Hematopoietic multipotent progenitor cell treated with erythropoietin and hydrocortisone succinate and interleukin-3 and kit ligand, for 4 days (in vitro differentiated cells): Measurements from ENCODE around the gene TTC21A.

Experiments
- DNase-seq: peaks from one replicate; pipeline ENCODE4 v3.0.0-alpha.2; 2015

The TTC21A gene

DNA sequence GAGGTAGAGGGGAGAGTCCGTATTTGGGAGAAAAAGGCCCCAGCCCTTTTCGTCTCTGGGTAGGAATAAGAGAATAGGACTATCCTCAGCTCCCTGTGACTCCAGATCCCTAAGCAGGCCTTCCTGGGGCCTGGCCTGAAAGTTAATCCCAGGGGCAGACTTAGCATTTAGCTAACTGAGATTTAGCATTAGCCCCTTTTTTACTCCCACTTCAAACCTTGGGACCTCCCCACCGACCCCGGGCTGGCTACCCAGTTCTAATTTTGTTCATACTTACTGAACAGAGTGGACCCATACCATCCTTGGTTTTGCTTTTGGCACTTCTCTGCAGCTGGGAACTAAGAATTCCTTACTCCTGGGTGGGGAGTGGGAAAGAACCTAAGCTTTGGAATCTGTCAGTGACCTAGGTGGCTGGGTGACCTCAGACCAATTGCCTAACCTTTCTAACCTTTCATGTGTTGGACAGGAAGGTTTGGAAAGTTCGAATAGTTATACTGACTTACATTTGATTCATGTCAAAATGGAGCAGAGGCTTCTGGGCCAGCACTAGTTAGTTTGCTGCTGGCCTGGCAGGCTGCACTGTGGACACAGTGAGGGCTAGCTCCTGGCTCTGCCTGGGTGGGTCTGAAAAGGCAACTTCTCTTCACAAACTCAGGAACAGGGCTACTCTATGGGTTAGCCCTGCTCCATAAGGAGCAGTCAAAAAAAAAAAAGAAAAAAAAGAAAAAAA is 11.6 kb downstream of the TTC21A start:
- no peak for DNase-seq

DNA sequence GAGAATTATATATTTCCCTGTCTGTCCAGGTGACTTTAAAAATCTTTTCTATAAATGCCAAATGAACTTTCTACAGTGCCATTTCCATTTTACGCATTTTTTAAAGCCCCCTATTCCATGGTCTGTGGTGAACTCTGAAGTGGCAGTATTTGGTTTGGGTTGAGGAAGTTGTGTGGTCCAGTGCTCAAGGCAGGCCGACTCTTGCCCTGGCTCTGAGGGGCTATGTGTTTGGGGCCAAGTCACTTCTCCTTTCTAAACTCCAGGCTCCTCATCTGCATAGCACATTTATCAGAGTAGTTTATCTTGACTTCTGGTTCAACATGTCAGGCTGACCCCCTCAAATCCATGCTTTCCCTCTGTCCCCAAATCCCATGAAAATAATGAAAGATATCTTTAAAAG is 14.1 kb downstream of the TTC21A start:
- DNase-seq: peak; percentile 66

GRCh38 chr3:39122813-39123212 is 15.3 kb downstream of the TTC21A start:
- DNase-seq: no peak

DNA sequence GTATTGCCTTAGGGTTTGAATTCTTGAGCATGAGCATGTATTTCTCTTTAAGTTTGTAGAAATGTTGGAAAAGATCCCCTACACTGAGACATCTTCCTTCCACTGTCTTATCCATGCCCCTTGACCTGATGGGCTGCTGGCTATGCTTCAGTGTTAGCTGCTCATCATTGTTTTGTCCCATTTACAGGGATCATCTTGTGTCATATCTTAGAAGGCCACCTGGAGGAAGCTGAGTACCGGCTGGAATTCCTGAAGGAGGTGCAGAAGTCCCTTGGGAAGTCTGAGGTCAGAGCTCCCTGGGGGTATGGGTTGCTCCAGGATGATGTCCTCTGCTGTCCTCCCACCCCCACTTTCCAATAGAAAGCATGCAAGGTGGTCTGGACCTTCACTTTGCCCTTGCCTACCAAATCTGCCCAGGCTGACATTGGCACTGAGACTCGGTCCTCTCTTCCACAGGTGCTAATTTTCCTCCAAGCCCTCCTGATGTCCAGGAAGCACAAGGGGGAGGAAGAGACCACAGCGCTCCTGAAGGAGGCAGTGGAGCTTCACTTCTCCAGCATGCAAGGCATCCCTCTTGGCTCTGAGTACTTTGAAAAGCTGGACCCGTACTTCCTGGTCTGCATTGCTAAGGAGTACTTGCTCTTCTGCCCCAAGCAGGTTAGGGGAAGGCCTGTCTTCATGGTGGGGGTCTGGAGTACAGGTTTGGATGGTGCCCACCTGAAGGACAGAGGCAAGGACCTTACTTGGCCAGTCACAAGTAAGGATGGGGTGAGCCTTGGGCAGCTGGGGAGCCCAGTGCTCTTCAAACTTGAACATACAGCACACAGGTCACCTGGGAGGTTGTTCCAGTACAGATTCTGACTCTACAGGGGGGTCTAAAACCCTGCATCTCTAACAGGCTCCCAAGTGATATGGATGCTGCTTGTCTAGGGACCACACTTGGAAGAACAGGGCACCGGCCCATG is 17.7 kb downstream of the TTC21A start:
- DNase-seq: no peak

- no peak for DNase-seq
Measured at GRCh38 chr3:39125841-39126500, 18.5 kb downstream of the TTC21A start.

DNA sequence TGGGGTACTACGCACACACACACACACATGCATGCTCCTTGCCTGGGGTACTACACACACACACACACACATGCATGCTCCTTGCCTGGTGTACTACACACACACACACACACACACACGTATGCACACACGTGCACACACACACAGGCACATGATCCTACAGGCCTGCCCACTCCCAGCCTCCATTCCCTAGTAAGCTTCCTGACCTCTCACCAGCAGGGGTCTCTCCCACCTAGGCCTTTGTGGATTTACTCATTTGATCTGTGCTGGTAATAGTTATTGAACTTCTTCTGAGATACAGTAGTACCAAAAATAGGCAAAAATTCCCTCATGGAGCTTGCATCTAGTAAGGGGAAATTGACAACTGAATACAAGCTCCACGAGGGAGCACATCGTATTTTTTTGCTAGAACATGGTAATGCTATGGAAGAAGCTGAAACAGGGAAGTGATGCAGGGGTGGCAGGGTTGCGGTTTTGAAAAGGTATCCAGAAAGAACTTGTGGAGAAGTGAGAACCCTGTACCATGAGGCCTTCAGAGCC is 19.1 kb downstream of the TTC21A start:
- peak; percentile 83 for DNase-seq

DNA sequence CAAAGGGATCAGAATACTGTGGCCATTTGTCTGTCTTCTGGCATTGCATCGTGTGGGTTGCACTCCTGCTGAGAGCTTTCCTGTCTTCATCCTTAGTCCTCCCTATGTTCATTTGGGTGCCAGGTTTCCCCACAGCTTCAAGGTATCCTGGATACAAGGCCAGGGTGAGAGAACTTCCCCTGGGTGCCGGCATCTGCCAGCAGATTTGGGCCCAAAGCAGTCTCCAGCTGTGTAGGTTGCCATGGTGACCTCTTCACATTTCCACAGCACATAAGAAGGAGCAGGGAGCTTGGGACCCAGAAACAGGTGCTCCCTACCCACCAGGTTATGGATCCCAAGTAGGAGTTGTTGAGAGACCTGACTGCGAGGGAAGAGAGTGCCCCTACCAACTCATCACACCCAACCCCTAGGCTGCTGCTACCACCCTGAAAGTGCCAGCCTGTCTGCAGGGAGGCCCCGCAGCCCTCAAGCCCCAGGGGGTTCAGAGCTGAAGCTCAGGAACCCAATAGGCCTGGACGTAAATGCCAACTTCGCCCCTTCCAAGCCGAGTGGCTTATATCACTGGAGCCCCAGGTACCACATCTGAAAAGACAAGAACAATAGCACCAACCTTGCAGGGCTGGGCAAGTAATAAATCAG is 19.9 kb downstream of the TTC21A start:
- DNase-seq: no peak

DNA sequence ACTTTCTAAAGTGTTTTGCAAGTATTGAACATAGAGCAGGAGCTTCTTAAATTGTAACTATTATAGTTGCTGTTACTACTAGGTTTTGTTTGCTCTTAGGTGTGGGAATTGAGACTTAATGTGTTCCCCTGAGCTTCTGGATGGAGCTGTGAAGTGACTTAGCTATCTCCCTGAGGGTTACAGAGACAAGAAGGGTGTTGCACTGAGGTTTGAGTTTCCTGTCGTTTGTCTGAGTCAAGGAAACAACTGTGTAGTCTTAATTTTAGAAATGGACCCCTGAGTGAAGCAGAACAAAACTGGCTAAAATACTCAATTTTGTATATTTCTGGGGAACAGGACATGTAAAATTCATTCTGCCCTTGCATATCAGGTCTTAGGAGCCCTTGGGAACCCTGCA is 20.4 kb downstream of the TTC21A start:
- DNase-seq: peak; percentile 31

GRCh38 chr3:39128951-39129350 is 21.5 kb downstream of the TTC21A start:
- DNase-seq: no peak

- DNase-seq: no peak
Measured at GRCh38 chr3:39130026-39130425, 22.5 kb downstream of the TTC21A start.

DNA sequence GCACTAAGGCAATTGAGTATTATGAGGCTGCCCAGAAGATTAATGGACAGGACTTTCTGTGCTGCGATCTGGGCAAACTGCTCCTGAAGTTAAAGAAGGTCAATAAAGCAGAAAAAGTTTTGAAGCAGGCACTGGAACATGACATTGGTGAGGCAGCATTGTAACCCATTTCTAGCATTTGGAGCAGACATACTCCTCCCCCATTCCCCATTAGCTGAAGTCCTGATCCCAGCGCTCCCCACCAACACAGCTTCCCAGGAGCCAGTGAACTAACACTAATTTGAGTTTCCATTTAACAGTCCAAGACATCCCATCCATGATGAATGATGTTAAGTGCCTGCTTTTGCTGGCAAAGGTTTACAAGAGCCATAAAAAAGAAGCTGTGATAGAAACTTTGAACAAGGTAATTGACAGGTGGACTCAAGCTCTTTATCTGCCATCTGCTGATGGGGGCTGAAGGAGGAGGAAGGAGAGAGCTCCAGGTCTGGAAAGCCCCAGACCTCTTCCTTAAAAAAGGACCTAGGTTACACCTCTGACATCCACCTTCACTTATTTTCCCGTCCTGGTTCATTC is 23.3 kb downstream of the TTC21A start:
- no peak for DNase-seq

GRCh38 chr3:39132096-39133092 is 24.9 kb downstream of the TTC21A start:
- no peak for DNase-seq

DNA sequence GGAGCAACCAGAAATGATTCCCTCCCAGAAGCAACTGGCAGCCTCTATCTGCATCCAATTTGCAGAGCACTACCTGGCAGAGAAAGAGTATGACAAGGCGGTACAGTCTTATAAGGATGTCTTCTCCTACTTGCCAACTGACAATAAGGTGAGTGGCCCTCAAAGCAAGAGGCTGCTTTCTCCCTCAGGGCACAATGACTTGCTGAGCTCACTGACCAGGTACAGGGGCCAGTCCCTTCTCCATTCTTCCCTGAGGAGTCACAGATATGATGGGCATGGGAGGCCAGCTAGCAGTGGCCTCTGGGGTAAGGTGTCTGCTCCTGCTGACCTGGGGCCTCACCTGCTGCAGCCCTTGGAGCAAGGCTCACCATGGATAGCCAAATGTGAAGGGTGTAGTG is 25.6 kb downstream of the TTC21A start:
- DNase-seq: no peak

DNA sequence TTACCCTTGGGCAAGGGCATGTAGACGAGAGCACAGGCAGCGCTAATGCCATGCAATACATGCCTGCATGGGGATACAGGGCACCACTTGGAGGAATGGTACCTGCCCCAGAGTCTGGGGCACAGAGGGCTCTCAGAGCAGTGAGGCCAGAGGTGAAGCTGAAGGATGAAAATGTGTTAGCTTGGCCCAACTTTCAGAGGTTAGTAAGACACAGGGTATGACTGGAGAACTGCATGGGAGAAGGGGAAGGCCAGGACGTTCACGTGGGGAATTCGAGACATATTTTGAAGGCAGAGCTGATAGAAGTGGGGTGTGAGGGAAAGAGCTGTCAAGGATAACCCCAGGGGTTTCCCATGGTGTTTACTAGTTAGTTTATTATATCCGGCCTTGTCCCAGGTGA is 26.3 kb downstream of the TTC21A start:
- no peak for DNase-seq

DNA sequence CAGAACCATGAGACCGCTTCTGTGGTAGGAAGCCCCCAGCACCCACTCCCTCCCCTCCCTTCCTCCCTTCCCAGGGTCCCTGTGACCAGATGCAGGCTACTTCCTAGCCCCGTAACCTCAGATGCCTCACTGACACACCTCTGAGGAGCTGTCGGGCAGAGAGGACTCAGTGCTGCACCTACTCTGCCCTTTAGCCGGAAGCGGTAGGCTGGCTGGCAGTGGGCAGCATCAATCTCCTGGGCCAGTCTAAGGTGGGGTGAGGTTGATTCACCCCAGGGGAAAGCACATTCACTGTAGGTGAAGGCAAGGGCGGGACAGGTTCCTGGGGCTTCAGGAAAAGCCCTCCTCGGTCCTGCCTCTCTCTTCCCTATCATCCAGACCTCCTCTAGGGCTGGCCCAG is 26.8 kb downstream of the TTC21A start:
- no peak for DNase-seq

GRCh38 chr3:39135170-39135805 is 27.8 kb downstream of the TTC21A start:
- DNase-seq: no peak

DNA sequence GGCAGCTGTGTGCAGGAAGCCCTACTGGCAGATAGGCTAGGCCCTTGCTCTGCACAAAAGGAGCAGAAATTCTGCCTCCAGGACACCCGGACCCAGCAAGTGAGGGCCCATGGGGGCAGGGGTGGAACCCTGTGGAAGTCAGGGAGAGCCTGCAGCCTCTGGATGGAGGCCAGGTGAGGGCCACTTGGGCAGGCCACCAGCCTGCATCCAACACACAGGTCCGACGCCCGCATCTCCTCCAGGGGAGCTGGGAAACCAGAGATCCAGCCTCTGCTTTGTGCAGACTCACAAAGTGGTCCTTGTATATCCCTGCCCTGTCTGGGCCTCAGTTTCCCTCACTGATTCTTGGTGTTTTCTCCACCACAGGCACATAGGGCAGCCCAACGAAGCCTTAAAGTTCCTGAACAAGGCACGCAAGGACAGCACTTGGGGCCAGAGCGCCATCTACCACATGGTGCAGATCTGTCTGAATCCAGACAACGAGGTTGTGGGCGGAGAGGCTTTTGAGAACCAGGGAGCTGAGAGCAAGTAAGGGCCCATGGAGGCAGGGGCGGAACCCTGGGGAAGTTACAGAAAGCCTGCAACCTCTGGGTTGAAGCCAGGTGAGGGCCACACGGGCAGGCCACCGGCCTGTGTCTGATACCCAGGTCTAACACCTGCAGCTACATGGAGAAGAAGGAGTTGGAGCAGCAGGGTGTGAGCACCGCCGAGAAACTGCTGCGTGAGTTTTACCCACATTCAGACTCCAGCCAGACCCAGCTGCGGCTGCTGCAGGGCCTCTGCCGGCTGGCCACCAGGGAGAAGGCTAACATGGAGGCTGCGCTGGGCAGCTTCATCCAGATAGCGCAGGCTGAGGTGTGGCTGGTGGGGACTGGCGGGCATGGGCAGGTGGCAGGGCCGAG is 29.3 kb downstream of the TTC21A start:
- peak; percentile 36 for DNase-seq

GRCh38 chr3:39137435-39137936 is 30.0 kb downstream of the TTC21A start:
- DNase-seq: no peak
